ENCODE data around the gene LYVE1.
A peak's percentile ranks its signal among the peaks of the same experiment; 100 is the strongest.
"Not testable (repeated sequence)": the region's sequence is repeated elsewhere in the genome, so short reads cannot be mapped to it uniquely, and the experiment has no call there.

The LYVE1 gene

GRCh38 chr11:10568486-10568941 is at the start of gene LYVE1:
TSS of gene LYVE1 (minus strand) at chr11:10568665. CDS start at chr11:10568532, 133 bp downstream.
- DNase-seq (ENCODE audit: low read depth, low spot score), result no peak

GRCh38 chr11:10617551-10617950 is 49.1 kb upstream of the LYVE1 start:
- DNase-seq (ENCODE audit: low read depth, low spot score), result no peak

- no peak for DNase-seq (ENCODE audit: low read depth, low spot score)
These were observed 43.8 kb upstream of the LYVE1 start for GRCh38 chr11:10611979-10612862.

GRCh38 chr11:10609636-10610035 is 41.2 kb upstream of the LYVE1 start:
- DNase-seq (ENCODE audit: low read depth, low spot score), result no peak

- DNase-seq (ENCODE audit: low read depth, low spot score), result no peak
These were observed 40.1 kb upstream of the LYVE1 start for GRCh38 chr11:10608584-10608983.

- no peak for DNase-seq (ENCODE audit: low read depth, low spot score)
These were observed 39.1 kb upstream of the LYVE1 start for GRCh38 chr11:10607462-10608132.

- DNase-seq (ENCODE audit: low read depth, low spot score), result no peak
These were observed 38.2 kb upstream of the LYVE1 start for GRCh38 chr11:10606536-10607208.

GRCh38 chr11:10605941-10606381 is 37.5 kb upstream of the LYVE1 start:
- peak; percentile 46 for DNase-seq (ENCODE audit: low read depth, low spot score)

- no peak for DNase-seq (ENCODE audit: low read depth, low spot score)
These were observed 36.3 kb upstream of the LYVE1 start for GRCh38 chr11:10604798-10605197.

GRCh38 chr11:10604340-10604748 is 35.9 kb upstream of the LYVE1 start:
- no peak for DNase-seq (ENCODE audit: low read depth, low spot score)

- no peak for DNase-seq (ENCODE audit: low read depth, low spot score)
These were observed 35.3 kb upstream of the LYVE1 start for GRCh38 chr11:10603721-10604297.

GRCh38 chr11:10602945-10603344 is 34.5 kb upstream of the LYVE1 start:
- no peak for DNase-seq (ENCODE audit: low read depth, low spot score)

- DNase-seq (ENCODE audit: low read depth, low spot score), result no peak
These were observed 33.9 kb upstream of the LYVE1 start for GRCh38 chr11:10602366-10602765.

GRCh38 chr11:10601837-10602236 is 33.4 kb upstream of the LYVE1 start:
- no peak for DNase-seq (ENCODE audit: low read depth, low spot score)

- DNase-seq (ENCODE audit: low read depth, low spot score), result peak; percentile 36
These were observed 32.2 kb upstream of the LYVE1 start for GRCh38 chr11:10600570-10601248.

- no peak for DNase-seq (ENCODE audit: low read depth, low spot score)
These were observed 31.1 kb upstream of the LYVE1 start for GRCh38 chr11:10599388-10600175.

- DNase-seq (ENCODE audit: low read depth, low spot score), result no peak
These were observed 30.4 kb upstream of the LYVE1 start for GRCh38 chr11:10598816-10599215.

GRCh38 chr11:10597877-10598351 is 29.4 kb upstream of the LYVE1 start:
- DNase-seq (ENCODE audit: low read depth, low spot score), result no peak

- not testable (repeated sequence) for DNase-seq (ENCODE audit: low read depth, low spot score)
These were observed 27.4 kb upstream of the LYVE1 start for GRCh38 chr11:10595840-10596239.

- no peak for DNase-seq (ENCODE audit: low read depth, low spot score)
These were observed 25.9 kb upstream of the LYVE1 start for GRCh38 chr11:10594407-10594806.

All from ELF-1 (cell line).